Measurements from ENCODE around the gene CYB5D1.

The CYB5D1 gene

DNA sequence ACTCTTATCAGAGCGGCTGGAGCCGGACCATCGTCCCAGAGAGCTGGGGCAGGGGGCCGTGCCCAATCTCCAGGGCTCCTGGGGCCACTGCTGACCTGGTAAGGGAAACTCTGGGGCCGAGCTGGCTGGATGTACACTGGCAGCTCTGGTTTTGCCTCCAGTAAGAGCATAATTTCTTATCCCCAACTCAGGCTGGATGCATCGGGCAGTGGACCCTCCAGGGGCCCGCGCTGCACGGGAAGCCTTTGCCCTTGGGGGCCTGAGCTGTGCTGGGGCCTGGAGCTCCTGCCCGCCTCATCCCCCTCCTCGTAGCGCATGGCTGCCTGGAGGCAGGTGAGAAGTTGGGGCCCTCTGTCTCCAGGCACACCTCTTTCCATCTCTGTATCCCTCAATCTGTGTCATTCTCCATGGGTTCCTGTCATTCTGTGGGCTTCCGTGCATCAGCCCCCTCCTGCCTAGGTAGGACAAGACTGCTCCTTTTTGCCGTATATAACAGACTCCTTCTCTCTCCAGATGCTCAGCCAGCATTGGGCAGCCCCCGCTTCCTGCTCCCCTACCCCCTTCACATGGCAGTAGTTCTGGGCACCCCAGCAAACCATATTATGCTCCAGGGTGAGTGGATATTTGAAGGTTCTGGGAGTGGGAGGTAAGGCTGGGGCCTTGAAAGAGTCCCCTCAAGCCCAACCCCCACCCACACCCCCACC is 12.3 kb upstream of the CYB5D1 start:
- DNase-seq = no peak

- no peak for DNase-seq
Measured at GRCh38 chr17:7846063-7846735, 11.6 kb upstream of the CYB5D1 start.

DNA sequence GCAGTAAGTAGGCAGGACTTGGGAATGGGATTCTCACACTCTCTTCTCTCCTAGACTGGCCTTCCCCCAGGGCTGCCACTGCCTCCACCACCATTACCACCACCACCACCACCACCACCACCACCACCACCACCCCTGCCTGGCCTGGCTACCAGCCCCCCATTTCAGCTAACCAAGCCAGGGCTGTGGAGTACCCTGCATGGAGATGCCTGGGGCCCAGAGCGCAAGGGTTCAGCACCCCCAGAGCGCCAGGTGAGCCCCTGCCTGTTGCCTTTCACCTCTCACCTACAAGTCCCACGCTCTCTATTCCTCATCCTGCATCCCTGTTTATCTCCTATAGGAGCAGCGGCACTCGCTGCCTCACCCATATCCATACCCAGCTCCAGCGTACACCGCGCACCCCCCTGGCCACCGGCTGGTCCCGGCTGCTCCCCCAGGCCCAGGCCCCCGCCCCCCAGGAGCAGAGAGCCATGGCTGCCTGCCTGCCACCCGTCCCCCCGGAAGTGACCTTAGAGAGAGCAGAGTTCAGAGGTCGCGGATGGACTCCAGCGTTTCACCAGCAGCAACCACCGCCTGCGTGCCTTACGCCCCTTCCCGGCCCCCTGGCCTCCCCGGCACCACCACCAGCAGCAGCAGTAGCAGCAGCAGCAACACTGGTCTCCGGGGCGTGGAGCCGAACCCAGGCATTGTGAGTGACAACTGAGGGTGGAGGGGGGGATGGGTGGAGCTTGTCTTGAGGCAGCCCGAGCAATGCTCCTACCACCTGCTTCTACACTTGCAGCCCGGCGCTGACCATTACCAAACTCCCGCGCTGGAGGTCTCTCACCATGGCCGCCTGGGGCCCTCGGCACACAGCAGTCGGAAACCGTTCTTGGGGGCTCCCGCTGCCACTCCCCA is 10.8 kb upstream of the CYB5D1 start:
- DNase-seq = no peak

DNA sequence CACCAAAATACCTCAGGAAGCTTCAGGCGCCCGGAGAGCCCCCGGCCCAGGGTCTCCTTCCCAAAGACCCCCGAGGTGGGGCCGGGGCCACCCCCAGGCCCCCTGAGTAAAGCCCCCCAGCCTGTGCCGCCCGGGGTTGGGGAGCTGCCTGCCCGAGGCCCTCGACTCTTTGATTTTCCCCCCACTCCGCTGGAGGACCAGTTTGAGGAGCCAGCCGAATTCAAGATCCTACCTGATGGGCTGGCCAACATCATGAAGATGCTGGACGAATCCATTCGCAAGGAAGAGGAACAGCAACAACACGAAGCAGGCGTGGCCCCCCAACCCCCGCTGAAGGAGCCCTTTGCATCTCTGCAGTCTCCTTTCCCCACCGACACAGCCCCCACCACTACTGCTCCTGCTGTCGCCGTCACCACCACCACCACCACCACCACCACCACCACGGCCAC is 9.6 kb upstream of the CYB5D1 start:
- no peak for DNase-seq

DNA sequence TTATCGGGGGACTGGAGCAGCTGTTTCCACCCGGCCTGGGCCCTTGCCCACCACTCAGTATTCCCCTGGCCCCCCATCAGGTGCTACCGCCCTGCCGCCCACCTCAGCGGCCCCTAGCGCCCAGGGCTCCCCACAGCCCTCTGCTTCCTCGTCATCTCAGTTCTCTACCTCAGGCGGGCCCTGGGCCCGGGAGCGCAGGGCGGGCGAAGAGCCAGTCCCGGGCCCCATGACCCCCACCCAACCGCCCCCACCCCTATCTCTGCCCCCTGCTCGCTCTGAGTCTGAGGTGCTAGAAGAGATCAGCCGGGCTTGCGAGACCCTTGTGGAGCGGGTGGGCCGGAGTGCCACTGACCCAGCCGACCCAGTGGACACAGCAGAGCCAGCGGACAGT is 9.1 kb upstream of the CYB5D1 start:
- no peak for DNase-seq

DNA sequence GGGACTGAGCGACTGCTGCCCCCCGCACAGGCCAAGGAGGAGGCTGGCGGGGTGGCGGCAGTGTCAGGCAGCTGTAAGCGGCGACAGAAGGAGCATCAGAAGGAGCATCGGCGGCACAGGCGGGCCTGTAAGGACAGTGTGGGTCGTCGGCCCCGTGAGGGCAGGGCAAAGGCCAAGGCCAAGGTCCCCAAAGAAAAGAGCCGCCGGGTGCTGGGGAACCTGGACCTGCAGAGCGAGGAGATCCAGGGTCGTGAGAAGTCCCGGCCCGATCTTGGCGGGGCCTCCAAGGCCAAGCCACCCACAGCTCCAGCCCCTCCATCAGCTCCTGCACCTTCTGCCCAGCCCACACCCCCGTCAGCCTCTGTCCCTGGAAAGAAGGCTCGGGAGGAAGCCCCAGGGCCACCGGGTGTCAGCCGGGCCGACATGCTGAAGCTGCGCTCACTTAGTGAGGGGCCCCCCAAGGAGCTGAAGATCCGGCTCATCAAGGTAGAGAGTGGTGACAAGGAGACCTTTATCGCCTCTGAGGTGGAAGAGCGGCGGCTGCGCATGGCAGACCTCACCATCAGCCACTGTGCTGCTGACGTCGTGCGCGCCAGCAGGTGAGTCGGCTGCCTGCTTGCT is 8.6 kb upstream of the CYB5D1 start:
- DNase-seq = no peak

DNA sequence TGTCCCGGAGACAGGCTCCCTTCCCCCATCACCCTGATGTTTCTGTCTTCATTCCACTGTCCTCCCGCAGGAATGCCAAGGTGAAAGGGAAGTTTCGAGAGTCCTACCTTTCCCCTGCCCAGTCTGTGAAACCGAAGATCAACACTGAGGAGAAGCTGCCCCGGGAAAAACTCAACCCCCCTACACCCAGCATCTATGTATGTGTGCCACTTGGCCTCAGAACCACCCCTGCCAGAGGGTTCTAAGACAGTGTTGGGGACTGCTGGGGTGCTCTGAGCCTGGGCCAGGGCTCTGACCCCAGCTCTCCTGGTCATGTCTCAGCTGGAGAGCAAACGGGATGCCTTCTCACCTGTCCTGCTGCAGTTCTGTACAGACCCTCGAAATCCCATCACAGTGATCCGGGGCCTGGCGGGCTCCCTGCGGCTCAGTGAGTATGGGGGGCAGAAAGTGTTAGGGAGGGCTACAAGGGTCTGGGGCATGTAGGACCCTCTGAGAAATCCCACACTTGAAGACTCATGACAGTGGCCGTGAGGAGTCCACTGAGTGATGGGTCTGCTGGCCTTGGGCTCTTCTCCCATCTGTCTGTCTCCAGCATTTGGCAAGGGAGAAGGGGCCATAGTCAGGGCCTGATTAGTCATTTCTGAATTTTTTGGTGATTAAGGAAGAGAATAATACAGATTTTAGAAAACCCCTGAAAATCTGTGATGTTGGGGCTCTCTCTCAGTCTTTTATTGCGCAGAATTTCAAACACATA is 7.9 kb upstream of the CYB5D1 start:
- DNase-seq = no peak

- no peak for DNase-seq
Measured at GRCh38 chr17:7850701-7851437, 6.9 kb upstream of the CYB5D1 start.

DNA sequence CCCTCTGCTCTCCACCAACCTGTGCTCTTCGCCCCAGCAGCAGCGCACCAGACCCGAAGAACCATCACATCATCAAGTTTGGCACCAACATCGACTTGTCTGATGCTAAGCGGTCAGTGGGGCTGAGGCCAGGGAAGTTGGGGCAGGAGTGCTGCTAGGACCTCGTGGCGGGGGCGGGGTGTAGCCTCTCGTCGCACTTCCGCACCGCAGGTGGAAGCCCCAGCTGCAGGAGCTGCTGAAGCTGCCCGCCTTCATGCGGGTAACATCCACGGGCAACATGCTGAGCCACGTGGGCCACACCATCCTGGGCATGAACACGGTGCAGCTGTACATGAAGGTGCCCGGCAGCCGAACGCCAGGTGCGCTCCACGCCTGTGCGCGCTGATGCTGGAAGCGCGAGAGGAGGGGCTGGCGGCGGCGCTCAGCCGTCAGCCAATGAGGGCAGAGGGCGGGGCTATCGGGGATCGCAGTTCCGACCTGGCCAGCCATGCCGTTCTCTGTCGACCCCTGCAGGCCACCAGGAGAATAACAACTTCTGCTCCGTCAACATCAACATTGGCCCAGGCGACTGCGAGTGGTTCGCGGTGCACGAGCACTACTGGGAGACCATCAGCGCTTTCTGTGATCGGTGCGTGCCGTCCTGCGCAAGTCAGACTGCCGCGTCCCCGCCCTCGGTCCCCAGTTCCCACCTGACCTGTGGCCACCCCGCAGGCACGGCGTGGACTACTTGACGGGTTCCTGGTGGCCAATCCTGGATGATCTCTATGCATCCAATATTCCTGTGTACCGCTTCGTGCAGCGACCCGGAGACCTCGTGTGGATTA is 6.2 kb upstream of the CYB5D1 start:
- DNase-seq = peak; percentile 79

DNA sequence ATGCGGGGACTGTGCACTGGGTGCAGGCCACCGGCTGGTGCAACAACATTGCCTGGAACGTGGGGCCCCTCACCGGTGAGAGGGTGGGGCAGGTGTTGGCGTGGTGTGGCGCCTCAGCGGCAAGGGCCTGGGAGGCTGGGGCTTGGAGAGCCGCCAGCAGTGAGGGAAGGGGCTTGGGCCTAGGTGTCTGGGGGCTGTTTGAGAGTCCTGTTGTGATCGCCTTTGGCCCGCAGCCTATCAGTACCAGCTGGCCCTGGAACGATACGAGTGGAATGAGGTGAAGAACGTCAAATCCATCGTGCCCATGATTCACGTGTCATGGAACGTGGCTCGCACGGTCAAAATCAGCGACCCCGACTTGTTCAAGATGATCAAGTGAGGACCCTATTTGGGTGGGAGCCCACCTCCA is 5.5 kb upstream of the CYB5D1 start:
- DNase-seq = no peak

DNA sequence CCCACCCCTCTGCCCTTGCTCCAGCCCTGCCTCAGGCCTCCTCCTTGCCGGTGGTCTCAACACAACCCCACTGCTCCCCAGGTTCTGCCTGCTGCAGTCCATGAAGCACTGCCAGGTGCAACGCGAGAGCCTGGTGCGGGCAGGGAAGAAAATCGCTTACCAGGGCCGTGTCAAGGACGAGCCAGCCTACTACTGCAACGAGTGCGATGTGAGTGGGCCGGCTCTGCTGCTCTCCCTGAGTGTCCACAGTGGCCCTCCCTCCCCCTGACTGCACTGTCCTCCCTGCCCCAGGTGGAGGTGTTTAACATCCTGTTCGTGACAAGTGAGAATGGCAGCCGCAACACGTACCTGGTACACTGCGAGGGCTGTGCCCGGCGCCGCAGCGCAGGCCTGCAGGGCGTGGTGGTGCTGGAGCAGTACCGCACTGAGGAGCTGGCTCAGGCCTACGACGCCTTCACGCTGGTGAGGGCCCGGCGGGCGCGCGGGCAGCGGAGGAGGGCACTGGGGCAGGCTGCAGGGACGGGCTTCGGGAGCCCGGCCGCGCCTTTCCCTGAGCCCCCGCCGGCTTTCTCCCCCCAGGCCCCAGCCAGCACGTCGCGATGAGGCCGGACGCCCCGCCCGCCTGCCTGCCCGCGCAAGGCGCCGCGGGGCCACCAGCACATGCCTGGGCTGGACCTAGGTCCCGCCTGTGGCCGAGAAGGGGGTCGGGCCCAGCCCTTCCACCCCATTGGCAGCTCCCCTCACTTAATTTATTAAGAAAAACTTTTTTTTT is 4.7 kb upstream of the CYB5D1 start:
- no peak for DNase-seq

DNA sequence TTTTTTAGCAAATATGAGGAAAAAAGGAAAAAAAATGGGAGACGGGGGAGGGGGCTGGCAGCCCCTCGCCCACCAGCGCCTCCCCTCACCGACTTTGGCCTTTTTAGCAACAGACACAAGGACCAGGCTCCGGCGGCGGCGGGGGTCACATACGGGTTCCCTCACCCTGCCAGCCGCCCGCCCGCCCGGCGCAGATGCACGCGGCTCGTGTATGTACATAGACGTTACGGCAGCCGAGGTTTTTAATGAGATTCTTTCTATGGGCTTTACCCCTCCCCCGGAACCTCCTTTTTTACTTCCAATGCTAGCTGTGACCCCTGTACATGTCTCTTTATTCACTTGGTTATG is 4.1 kb upstream of the CYB5D1 start:
- no peak for DNase-seq

GRCh38 chr17:7854078-7854777 is 3.6 kb upstream of the CYB5D1 start:
- DNase-seq = no peak

- no peak for DNase-seq
Measured at GRCh38 chr17:7854851-7855659, 2.7 kb upstream of the CYB5D1 start, which contains the start of gene TMEM88. Gene TMEM88 (plus strand): TSS chr17:7855066. CDS start chr17:7855075, 9 bp downstream.

GRCh38 chr17:7855660-7856010 is 2.2 kb upstream of the CYB5D1 start:
- no peak for DNase-seq

DNA sequence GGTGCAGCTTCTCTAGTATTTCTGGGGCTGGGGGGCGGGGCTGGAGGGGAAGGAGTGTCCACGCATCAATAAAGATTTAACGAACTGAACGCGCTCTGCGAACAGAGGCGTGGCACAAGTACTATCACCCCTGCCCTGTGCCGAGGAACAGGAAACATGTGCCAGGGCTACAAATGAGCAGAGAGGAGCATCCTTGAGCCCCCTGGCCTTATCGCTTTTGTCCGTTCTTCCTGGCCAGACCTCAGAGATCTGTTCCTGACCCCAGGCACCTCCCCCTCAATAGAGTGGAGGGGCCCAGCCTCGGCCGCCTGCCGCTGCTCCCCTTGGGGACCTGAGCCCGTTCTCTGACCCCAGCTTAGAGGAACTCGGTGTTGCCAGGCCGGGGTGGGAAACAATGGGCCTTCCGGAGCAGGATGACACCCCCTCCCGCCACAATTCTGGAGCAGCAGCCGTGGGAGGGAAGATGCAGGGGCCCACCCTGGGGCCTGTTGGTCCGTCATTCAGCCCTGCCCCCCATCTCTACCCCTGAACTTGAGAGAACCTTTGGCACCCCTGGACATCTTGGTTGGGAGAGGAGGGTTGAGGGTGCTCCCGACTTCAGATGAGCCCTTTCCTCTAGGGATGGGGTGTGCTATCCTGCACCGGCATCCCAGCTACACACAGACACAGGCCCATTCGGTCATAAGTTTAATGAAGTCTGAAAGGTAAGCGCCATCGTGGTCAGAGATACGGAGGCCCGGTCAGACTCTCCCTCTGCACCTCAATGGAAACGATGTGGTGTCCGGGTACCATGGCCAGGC is 1.6 kb upstream of the CYB5D1 start:
- DNase-seq = peak; percentile 5
